Mesendoderm (in vitro differentiated cells): ENCODE measurements around the gene LRFN4.

Experiments
- DNase-seq: peaks from one replicate; pipeline ENCODE4 v3.0.0; 2013
- H2AK5ac ChIP-seq: 2 replicates; pipeline ENCODE4 v1.6.1; 2013; ENCODE audit warnings: low read length, inconsistent platforms
- H2BK120ac ChIP-seq: 2 replicates; pipeline ENCODE4 v1.6.1; 2013; ENCODE audit warnings: low read depth, mild to moderate bottlenecking, low read length, moderate library complexity, mixed read lengths
- H2BK15ac ChIP-seq: replicated peaks from 2 replicates; pipeline ENCODE4 v1.6.1; 2013; ENCODE audit warnings: low read depth, mild to moderate bottlenecking, moderate library complexity
- H2BK5ac ChIP-seq: 2 replicates; pipeline ENCODE4 v1.6.1; 2013; ENCODE audit warnings: low read length, inconsistent platforms
- H3K18ac ChIP-seq: 2 replicates; pipeline ENCODE4 v1.6.1; 2013; ENCODE audit warnings: mild to moderate bottlenecking, low read length, mixed read lengths
- H3K23ac ChIP-seq: one replicate; pipeline ENCODE4 v1.6.1; 2013; ENCODE audit warnings: low read length
- H3K27ac ChIP-seq: 2 replicates; pipeline ENCODE4 v1.5.1; 2013; ENCODE audit warnings: low read depth, mild to moderate bottlenecking, inconsistent platforms, low read length, moderate library complexity
- H3K27me3 ChIP-seq: 2 replicates; pipeline ENCODE4 v1.6.1; 2013; ENCODE audit warnings: low read length, control low read depth, mild to moderate bottlenecking, inconsistent platforms; ENCODE audit not compliant: insufficient read depth, poor library complexity
- H3K36me3 ChIP-seq: 2 replicates; pipeline ENCODE4 v1.6.1; 2013; ENCODE audit warnings: low read length, inconsistent platforms; ENCODE audit not compliant: control insufficient read depth, insufficient read depth
- H3K4ac ChIP-seq: one replicate; pipeline ENCODE4 v1.6.1; 2013; ENCODE audit warnings: low read depth, mild to moderate bottlenecking, low read length, moderate library complexity
- H3K4me1 ChIP-seq: 2 replicates; pipeline ENCODE4 v1.6.1; 2013; ENCODE audit warnings: low read depth, low read length, inconsistent platforms; ENCODE audit not compliant: control insufficient read depth
- H3K4me2 ChIP-seq: 2 replicates; pipeline ENCODE4 v1.6.1; 2013; ENCODE audit warnings: low read length
- H3K4me3 ChIP-seq: 2 replicates; pipeline ENCODE4 v1.5.1; 2013; ENCODE audit warnings: mild to moderate bottlenecking, low read length
- H3K56ac ChIP-seq: one replicate; pipeline ENCODE4 v1.6.1; 2013; ENCODE audit warnings: low read length
- H3K79me1 ChIP-seq: 2 replicates; pipeline ENCODE4 v1.6.1; 2013; ENCODE audit warnings: low read length, inconsistent platforms
- H3K79me2 ChIP-seq: 2 replicates; pipeline ENCODE4 v1.6.1; 2013; ENCODE audit warnings: mild to moderate bottlenecking, low read length; ENCODE audit not compliant: control insufficient read depth, insufficient read depth
- H3K9ac ChIP-seq: 2 replicates; pipeline ENCODE4 v1.6.1; 2013; ENCODE audit warnings: low read length, inconsistent platforms
- H4K5ac ChIP-seq: one replicate; pipeline ENCODE4 v1.6.1; 2013; ENCODE audit warnings: low read length
- H4K8ac ChIP-seq: one replicate; pipeline ENCODE4 v1.6.1; 2013; ENCODE audit warnings: low read depth, mild to moderate bottlenecking, control low read depth, low read length, moderate library complexity
- WGBS: extraction: QIAGEN DNeasy Blood & Tissue Kit; methylation state at CpG from one replicate; pipeline ENCODE4 v1.1.7; 2013; ENCODE audit warnings: low lambda C conversion rate, missing lambda C conversion rate; ENCODE audit not compliant: insufficient coverage; ENCODE audit errors: extremely low coverage; 5-methylcytosine and 5-hydroxymethylcytosine counted together

The LRFN4 gene

DNA sequence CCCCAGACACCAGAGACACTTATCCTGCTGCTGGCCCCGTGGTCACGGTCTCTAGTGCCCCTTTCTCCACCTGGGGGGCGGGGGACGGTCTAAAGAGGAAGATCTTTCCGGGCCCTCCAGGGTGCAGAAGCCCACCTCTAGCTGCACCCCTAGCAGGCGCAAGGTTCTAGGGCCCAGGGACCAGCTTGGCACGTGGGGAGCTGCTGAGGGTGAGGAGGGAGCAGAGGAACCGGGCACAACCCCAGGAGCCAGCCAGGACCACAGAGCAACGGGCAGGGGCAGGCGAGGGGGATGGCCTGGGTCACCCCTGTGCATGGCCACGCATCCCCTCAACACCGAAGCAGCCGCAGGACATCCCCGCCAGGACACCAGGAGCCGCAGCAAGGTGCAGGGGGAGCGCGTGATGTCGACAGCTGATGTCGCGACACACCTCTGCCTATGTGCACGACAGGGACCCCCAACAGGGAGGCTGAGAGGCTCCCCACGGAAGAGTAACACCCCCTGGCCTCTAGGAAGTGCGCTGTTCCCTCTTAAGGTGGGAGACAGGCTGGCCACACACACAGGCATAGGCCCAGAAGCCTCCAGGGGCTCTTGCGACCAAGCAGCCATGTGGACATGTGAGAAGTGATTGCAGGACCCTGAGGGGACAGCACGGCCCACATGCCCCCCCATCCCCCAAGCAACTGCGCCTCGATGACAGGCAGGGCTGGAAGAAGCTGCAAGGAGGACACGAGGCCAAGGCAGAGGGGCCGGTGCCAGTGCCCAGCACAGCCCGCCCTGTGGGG is 5.1 kb downstream of the LRFN4 start:
- DNase-seq = no peak
- no CpG with 5 or more reads among the region's 30 CpGs for WGBS
- no peak overlapping the region for H3K27ac ChIP-seq
- no peaks in the 10 kb centered on the region for H3K36me3 ChIP-seq
- no peak overlapping the region for H2BK15ac ChIP-seq
- no peak overlapping the region for H3K4me2 ChIP-seq
- no peak overlapping the region for H4K8ac ChIP-seq
- H4K5ac ChIP-seq = no peak overlapping the region
- no peak overlapping the region for H3K56ac ChIP-seq
- no peaks in the 10 kb centered on the region for H3K4me1 ChIP-seq
- no peak overlapping the region for H2BK5ac ChIP-seq
- peaks cover 5% of the 10 kb centered on the region for H3K79me2 ChIP-seq
- no peak overlapping the region for H3K4ac ChIP-seq
- H3K27me3 ChIP-seq = no peaks in the 10 kb centered on the region
- no peak overlapping the region for H3K4me3 ChIP-seq
- no peak overlapping the region for H2BK120ac ChIP-seq
- H3K9ac ChIP-seq = no peak overlapping the region
- H3K23ac ChIP-seq = no peak overlapping the region
- H2AK5ac ChIP-seq = no peak overlapping the region
- no peaks in the 10 kb centered on the region for H3K79me1 ChIP-seq
- H3K18ac ChIP-seq = no peak overlapping the region

DNA sequence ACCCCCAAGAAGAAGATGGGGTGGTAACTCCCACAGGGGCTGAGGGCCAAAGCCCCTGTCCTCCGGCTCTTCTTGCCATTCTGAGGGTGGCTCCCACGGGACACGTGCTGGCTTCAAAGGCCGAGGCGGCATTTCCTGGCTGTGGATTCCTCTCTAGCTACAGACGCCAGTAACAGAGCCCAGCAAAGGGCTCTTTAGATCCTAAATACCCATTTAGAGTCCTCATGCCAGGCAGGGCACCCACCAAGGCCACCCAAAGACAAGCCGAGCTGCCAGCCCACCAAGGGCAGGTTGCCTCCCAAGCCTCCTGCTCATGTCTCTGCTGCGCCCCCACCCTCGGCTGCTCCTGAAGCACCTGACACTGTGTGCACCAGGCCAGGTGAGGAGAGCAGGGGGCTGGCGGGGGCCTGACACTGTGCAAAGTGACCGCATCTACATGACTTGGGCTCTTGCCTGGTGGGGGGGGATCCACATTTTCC is 5.7 kb downstream of the LRFN4 start:
- Histone ChIP-seq H2AK5ac (no peak overlapping the region), H4K5ac (no peak overlapping the region), H2BK5ac (no peak overlapping the region), H3K4ac (no peak overlapping the region), H2BK120ac (no peak overlapping the region), H2BK15ac (no peak overlapping the region), H3K79me1 (no peaks in the 10 kb centered on the region), H3K27ac (no peak overlapping the region), H3K4me2 (no peak overlapping the region), H3K79me2 (peaks cover 5% of the 10 kb centered on the region), H3K4me3 (no peak overlapping the region), H3K4me1 (no peaks in the 10 kb centered on the region), H4K8ac (no peak overlapping the region), H3K56ac (no peak overlapping the region), H3K18ac (no peak overlapping the region), H3K9ac (no peak overlapping the region), H3K27me3 (no peaks in the 10 kb centered on the region), H3K23ac (no peak overlapping the region), H3K36me3 (no peaks in the 10 kb centered on the region)
- WGBS = no CpG with 5 or more reads among the region's 11 CpGs
- DNase-seq = no peak

DNA sequence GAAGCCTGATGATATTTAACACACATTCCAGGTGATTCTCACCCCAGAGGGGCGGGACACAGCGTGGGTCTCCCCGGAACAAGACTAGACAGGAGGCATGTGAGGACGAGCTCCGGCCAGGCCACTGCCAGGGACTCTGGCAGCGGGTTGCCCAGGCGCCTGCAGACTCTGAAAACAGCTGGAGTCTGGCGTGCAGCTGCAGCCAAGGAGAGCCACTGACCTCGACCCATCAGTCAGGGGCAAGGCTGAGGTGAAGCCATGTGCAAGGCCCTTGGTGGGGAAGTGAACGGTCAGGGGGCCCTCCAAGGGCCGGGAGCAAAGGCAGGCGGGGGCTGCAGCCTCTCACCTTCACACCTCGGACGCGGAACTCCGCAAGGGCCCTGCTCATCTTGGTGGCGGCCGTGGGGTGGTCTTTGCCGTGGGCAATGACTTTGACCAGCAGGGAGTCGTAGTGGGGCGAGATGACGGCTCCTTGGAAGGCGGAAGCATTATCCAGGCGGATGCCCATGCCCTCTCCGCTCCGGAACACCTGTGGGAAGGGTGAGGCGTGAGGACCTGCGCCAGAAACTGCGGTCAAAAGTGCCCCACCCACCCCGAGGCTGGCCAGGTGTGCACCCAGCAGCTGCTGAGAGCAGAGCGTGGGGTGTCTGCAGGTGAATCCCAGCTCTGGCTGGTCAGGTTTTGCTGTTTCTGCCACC is 6.7 kb downstream of the LRFN4 start:
- Histone ChIP-seq H2BK15ac (no peak overlapping the region), H4K5ac (no peak overlapping the region), H3K4me3 (no peak overlapping the region), H3K27ac (no peak overlapping the region), H3K4me2 (no peak overlapping the region), H2BK5ac (no peak overlapping the region), H3K79me1 (no peaks in the 10 kb centered on the region), H3K27me3 (no peaks in the 10 kb centered on the region), H3K23ac (no peak overlapping the region), H3K9ac (no peak overlapping the region), H2BK120ac (no peak overlapping the region), H2AK5ac (no peak overlapping the region), H4K8ac (no peak overlapping the region), H3K4ac (no peak overlapping the region), H3K4me1 (no peaks in the 10 kb centered on the region), H3K36me3 (no peaks in the 10 kb centered on the region), H3K56ac (no peak overlapping the region), H3K18ac (no peak overlapping the region), H3K79me2 (no peaks in the 10 kb centered on the region)
- no CpG with 5 or more reads among the region's 31 CpGs for WGBS
- no peak for DNase-seq

DNA sequence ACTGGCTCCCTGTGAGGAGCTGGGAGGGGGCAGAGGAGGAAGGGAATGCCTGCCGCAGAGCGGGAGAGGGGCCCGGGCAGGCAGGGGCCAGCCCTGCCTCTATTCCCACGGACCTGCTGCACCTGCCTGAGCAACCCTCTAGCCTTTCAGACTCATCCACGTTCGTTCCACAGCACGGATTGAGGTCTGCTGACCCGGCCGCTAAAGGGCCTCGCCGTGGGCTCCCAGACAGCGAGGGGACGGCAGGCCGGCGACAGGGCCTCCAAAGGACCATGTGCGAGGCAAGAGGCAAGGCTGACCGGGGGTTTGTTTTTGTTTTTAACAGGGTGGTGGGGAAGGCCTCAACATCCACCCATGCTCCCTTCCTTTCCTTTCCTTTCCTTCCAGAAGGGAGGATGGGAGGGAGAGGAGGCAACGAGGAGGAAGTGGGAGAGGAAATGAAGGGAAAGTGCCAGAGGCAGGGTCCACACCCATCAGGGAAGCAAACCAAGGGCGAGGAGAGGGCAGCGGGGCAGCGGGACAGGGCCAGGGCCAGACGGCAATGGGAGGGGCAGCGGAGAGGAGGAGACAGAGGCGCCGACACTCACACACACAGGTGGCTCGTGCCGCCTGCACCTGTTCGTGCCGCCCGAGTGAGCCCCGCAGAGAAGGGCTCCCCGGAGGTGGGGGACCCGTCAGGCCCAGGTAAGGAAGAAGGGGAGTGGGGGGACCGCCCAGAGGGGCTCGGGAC is 7.5 kb downstream of the LRFN4 start:
- Histone ChIP-seq H3K36me3 (no peaks in the 10 kb centered on the region), H3K4me2 (no peak overlapping the region), H2BK5ac (no peak overlapping the region), H2BK15ac (no peak overlapping the region), H2BK120ac (no peak overlapping the region), H3K79me1 (no peaks in the 10 kb centered on the region), H3K27ac (no peak overlapping the region), H3K18ac (no peak overlapping the region), H3K4me3 (no peak overlapping the region), H2AK5ac (no peak overlapping the region), H3K27me3 (no peaks in the 10 kb centered on the region), H3K79me2 (no peaks in the 10 kb centered on the region), H3K4me1 (no peaks in the 10 kb centered on the region), H3K56ac (no peak overlapping the region), H4K5ac (no peak overlapping the region), H3K4ac (no peak overlapping the region), H3K9ac (no peak overlapping the region), H3K23ac (no peak overlapping the region), H4K8ac (no peak overlapping the region)
- no peak for DNase-seq
- WGBS = no CpG with 5 or more reads among the region's 35 CpGs

DNA sequence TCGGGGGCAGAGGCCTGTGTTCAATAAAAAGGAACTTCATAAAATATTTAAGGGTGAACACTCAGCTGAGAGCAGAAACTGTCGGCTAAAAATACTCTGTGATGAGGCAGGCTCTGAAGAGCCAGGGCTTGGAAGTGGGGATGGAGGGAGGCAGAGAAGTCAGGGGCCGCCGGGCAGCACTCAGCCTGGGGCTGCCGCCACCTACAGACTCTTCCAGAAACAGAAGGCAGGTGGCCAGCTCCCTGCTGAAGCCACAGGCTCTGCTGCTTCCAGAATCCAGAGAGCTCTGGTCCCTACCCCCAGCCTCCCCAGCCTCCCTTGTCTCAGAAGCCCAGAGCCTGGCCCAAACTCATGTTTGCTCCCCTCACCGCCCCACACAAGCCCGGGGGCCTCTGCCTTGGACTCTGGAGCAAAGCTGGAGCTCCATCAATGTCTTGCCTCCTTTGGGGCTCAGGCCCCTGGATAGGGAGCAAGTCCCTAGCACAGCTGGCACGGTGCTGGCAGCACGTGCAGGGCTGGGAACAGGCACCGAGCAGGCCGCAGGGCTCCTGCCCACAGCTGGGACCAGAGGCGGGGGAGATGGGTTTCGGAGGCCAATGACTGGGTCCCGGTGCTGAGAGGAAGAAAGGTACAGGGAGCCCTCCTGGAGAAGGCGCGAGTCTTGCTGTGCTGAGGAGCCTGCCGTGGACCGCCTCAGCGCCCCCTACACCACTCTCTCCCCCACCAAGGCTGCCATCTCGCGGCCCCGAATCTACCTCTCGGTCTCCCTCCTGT is 8.2 kb downstream of the LRFN4 start:
- no CpG with 5 or more reads among the region's 23 CpGs for WGBS
- Histone ChIP-seq H3K4ac (no peak overlapping the region), H2BK5ac (no peak overlapping the region), H3K36me3 (no peaks in the 10 kb centered on the region), H2BK120ac (no peak overlapping the region), H3K27ac (no peak overlapping the region), H2BK15ac (no peak overlapping the region), H3K27me3 (no peaks in the 10 kb centered on the region), H3K4me2 (no peak overlapping the region), H3K18ac (no peak overlapping the region), H3K56ac (no peak overlapping the region), H4K8ac (no peak overlapping the region), H3K4me3 (no peak overlapping the region), H3K79me2 (no peaks in the 10 kb centered on the region), H3K4me1 (no peaks in the 10 kb centered on the region), H4K5ac (no peak overlapping the region), H2AK5ac (no peak overlapping the region), H3K79me1 (no peaks in the 10 kb centered on the region), H3K9ac (no peak overlapping the region), H3K23ac (no peak overlapping the region)
- no peak for DNase-seq
